ENCODE results near the gene PIAS1. TPM values are rescaled to one million over a fixed set of nuclear protein-coding genes. Genes with fewer than 3 reads are reported as not detected.

The PIAS1 gene
- total RNA-seq, 1 donor from 2014 or later: 30.8 TPM

GRCh38 chr15:68015244-68015643 lies 38.9 kb upstream of the PIAS1 start:
- Mint-ChIP-seq H3K9me3 (ENCODE audit: low read depth) (no peaks in the 10 kb centered on the region), H3K27ac (ENCODE audit: unreplicated experiment) (no peak overlapping the region), H3K4me3 (ENCODE audit: unreplicated experiment) (no peak overlapping the region), H3K27me3 (ENCODE audit: low read depth) (peaks cover 6% of the 10 kb centered on the region), H3K4me1 (ENCODE audit: low read depth) (no peaks in the 10 kb centered on the region), H3K36me3 (ENCODE audit: low read depth) (no peaks in the 10 kb centered on the region)
- no peak for TF ChIP-seq CTCF (IDR thresholded peaks at IDR 0.05)
- DNase-seq (ENCODE audit: low spot score): no peak

DNA sequence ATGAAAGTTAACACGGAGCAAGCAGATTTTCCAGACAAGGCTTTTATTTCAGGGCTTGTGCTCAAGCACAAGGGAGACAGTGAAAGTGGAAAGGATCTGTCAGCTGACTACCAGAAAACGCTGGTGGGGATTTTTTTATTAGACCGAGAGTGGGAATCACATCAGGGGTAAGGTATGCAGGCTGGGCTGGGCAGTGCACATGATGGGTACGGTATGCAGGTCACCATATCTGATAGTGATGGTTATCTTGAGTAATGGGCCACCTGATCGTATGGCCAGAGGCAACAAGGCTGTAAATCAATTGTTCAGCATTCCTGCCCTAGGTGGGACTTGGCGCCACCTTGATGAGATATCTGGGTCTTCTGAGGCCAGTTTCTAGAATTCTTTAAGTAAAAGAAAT lies 36.9 kb upstream of the PIAS1 start:
- Mint-ChIP-seq H3K4me3 (ENCODE audit: unreplicated experiment) (no peak overlapping the region), H3K36me3 (ENCODE audit: low read depth) (peaks cover 2% of the 10 kb centered on the region), H3K27ac (ENCODE audit: unreplicated experiment) (no peak overlapping the region), H3K4me1 (ENCODE audit: low read depth) (no peaks in the 10 kb centered on the region), H3K27me3 (ENCODE audit: low read depth) (peaks cover 6% of the 10 kb centered on the region), H3K9me3 (ENCODE audit: low read depth) (no peaks in the 10 kb centered on the region)
- TF ChIP-seq CTCF (IDR thresholded peaks at IDR 0.05): no peak
- DNase-seq (ENCODE audit: low spot score): no peak

DNA sequence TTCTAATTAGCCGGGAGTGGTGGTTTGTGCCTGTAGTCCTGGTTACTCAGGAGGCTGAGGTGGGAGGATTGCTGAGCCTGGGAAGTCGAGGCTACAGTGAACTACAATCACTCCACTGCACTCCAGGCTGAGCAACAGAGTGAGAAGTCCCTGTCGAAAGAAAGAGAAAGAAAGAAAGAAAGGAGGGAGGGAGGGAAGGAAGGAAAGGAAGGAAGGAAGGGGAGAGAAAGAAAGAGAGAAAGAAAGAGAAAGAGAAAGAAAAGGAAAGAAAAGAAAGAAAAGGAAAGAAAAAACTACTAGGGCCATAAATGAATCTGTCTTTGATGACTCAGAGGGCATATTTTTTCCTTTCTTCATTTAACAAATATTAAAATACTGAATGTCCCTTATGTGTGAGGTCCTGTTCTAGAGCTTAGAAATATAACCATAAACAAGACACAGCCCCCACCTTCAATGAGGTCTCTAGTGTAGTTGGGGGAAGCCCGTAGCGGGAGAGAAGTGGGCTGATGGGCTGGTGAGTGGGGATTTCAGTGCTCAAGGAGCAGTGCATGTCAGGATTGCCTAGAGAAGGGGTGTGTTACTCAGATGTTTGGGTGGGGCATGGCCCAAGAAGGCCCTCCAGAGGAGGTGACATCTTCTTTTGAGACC lies 35.2 kb upstream of the PIAS1 start:
- no peak for TF ChIP-seq CTCF (IDR thresholded peaks at IDR 0.05)
- no peak for DNase-seq (ENCODE audit: low spot score)
- H3K36me3 Mint-ChIP-seq (ENCODE audit: low read depth): peaks cover 2% of the 10 kb centered on the region
- peaks cover 4% of the 10 kb centered on the region for H3K27me3 Mint-ChIP-seq (ENCODE audit: low read depth)
- H3K27ac Mint-ChIP-seq (ENCODE audit: unreplicated experiment): no peak overlapping the region
- no peak overlapping the region for H3K4me3 Mint-ChIP-seq (ENCODE audit: unreplicated experiment)
- H3K4me1 Mint-ChIP-seq (ENCODE audit: low read depth): no peaks in the 10 kb centered on the region
- H3K9me3 Mint-ChIP-seq (ENCODE audit: low read depth): no peaks in the 10 kb centered on the region

DNA sequence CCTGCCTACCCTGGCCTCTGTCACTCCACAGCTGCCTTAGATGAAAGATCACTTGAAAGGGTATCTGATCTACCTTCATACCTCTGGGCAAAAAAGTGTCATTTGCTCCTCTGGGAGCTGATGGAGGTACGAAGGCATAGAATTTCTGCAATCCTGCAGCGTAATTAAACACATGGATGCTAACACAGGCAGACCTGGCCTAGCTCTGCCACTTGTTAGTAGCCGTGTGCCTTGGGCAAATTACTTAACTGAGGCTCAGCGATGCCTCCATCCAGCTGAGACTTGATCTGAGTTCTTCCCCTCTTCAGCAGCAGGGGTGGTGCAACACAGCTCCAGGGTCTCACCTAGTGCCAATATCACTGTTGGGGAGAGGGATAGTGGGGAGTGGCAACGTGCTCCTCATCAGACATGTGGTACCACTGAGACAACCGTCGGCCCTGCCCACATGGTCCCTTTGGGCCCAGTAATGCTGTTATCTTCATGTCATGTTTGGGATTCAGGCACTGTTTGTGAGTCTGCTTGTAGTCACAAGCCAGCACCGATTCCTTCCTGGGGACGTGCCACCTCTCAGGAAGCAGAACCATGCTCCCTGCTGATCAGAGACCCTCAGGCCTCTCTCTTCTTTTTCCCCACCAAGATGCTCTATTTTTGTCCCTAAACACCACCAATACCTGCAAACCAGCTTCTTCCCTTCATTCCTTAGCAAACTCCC lies 34.1 kb upstream of the PIAS1 start:
- no peak overlapping the region for H3K27ac Mint-ChIP-seq (ENCODE audit: unreplicated experiment)

DNA sequence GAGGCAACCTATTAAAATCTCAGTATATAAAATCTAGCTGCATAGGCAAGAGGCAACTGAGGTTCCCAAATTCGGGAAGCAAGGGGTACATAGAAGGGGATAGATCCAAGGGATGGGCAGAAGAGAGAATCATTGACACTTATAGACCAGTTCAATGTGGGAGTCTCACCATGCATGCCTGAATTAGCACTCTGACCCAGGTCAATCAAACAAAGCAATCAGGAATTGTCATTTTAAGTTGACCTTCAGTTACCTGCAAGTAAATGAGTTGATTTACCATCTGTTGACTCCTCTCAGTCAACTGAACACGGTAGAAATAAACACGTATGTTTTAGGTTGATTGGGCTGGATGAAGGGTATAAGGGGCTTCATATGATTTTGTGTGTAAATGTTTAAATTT lies 33.4 kb upstream of the PIAS1 start:
- Mint-ChIP-seq H3K4me1 (ENCODE audit: low read depth) (peaks cover 4% of the 10 kb centered on the region), H3K9me3 (ENCODE audit: low read depth) (no peaks in the 10 kb centered on the region), H3K36me3 (ENCODE audit: low read depth) (peaks cover 2% of the 10 kb centered on the region), H3K27ac (ENCODE audit: unreplicated experiment) (no peak overlapping the region), H3K27me3 (ENCODE audit: low read depth) (no peaks in the 10 kb centered on the region), H3K4me3 (ENCODE audit: unreplicated experiment) (no peak overlapping the region)
- no peak for DNase-seq (ENCODE audit: low spot score)
- TF ChIP-seq CTCF (IDR thresholded peaks at IDR 0.05): no peak

More for the DNA sequence above, 34.1 kb upstream of the PIAS1 start:
- no peak for TF ChIP-seq CTCF (IDR thresholded peaks at IDR 0.05)
- Mint-ChIP-seq H3K36me3 (ENCODE audit: low read depth) (peaks cover 2% of the 10 kb centered on the region), H3K27me3 (ENCODE audit: low read depth) (no peaks in the 10 kb centered on the region), H3K4me1 (ENCODE audit: low read depth) (no peaks in the 10 kb centered on the region), H3K9me3 (ENCODE audit: low read depth) (no peaks in the 10 kb centered on the region), H3K4me3 (ENCODE audit: unreplicated experiment) (no peak overlapping the region)
- DNase-seq (ENCODE audit: low spot score): no peak

Measured in chondrocyte (in vitro differentiated cells).